GM18868 (cell line): ENCODE measurements around the gene EPS8.

Experiments
- ATAC-seq: cut with Tn5 transposase; IDR thresholded peaks from one replicate; pipeline ENCODE4 v1.9.1; 2021; ENCODE audit warnings: mild to moderate bottlenecking, moderate library complexity; ENCODE audit not compliant: unreplicated experiment

Gene EPS8

DNA sequence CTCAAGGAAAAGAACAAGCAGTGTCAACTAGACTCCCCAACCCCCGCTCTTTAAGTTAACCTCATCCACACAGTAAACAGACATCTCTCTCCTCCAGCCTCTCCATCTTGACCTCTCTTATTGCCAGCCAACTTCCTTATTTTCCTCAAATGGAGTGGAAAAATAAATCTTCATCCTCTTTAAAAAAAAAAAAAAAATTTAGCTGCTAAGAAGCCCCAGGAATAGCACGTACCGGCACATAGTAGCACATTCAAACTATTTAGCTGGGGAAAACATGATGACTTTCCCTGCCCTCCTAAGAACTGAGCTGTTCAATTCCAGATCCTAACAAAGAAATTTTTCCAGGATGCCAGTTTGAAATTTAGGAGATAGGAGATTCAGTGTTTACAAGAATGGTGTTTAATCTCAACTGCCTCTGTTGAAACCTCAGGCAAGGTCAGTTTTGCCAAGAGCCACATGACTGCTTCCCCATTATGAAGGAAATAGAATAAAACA is 90.8 kb downstream of the EPS8 start:
- no peak for ATAC-seq

DNA sequence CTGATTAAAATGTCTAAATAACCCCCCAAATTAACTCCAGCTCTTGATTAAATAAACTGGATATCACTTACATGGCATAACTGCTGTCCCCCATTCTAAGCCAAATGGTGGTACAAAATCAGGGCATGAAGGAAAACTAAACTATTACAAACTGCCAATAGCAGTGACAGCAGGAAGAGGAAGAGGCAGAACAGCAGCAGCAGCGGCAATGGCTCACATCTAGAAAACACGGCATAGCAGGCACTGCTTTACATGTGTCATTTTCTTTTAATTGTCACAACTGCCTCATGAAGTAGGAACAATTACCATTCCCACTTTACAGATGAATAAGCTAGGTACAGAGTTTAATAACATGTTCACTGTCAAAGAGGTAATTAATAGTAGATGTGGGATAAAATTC is 92.0 kb downstream of the EPS8 start:
- no peak for ATAC-seq

DNA sequence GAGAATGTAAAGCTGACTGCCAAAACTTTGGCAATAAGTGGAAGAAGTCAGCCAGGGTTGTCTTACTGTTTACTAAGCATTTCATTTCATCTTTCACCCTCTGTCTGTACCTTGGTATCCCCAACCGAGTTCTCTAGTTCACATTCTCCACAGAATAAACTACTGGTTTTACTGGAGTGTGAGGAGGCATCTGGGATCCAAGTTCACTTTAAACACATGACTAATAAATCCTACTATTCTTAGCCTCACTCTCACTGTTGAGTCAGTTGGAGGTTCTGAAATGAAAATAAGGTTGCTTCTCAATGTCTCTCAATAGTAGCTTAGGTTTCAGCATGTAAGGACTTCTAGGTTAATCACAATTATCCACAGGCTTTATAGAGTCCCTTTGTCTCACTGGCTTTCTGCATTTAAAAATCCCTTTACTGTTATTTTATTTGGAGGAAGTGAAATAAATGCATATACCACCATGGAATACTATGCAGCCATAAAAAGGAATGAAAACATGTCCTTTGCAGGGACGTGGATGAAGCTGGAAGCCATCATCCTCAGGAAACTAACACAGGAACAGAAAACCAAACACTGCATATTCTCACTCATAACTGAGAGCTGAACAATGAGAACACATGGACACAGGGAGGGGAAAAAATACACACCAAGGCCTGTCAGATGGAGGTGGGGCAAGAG is 95.8 kb downstream of the EPS8 start:
- ATAC-seq, result no peak

DNA sequence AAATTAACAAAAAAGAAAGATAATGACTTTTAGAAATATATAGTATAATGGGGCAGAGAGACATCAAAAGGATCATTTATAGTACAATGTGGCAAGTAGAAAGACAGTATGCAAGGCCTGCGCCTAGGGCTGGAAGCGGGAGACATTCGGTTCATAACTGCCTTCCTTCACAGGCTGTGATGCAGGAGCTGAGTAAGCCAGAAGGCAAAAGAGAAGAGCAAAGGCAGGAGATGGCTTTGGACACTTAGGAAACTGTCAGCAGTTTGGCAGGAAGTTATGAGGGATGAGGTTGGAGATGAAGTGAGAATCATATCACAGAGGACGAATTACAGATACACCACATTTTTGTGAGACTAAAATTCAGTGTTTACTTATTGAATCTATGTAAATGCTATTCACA is 97.8 kb downstream of the EPS8 start:
- no peak for ATAC-seq

DNA sequence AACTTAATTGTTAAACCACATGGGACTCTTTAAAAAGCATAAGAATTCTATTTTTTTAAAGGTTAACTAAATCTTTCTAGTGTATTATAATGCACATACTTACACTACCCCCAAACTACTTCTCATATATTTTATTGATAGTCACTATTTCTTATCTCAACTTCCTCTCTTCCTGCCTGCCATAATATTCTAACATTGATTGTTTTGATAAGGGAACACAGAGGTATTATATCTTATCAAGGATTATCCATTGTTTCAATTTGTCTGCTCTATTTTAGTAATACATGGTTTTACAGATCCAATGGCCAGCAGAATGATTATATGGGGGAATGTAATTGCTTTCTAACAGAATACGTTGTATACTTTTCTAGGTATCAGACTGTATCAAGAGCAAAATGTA is 98.9 kb downstream of the EPS8 start:
- ATAC-seq, result no peak

DNA sequence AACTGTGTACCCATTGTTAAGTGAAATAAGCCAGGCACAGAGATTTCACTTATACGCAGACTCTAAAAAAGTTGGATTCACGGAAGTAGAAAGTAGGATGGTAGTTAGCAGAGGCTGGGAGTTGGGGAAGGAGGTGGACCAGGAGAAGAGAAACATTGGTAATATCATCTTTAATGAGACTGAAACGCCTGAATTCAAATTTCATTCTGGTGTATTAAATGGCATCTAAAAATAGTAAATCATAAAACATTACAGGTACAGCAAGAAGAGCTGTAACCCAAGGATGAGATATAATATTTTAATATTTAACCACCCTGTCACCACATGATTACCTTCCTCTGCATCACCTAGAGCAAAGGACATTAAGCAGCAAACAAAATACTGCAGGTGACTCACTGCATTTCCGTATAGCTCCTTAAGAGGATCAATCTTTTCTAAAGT is 99.4 kb downstream of the EPS8 start:
- no peak for ATAC-seq

DNA sequence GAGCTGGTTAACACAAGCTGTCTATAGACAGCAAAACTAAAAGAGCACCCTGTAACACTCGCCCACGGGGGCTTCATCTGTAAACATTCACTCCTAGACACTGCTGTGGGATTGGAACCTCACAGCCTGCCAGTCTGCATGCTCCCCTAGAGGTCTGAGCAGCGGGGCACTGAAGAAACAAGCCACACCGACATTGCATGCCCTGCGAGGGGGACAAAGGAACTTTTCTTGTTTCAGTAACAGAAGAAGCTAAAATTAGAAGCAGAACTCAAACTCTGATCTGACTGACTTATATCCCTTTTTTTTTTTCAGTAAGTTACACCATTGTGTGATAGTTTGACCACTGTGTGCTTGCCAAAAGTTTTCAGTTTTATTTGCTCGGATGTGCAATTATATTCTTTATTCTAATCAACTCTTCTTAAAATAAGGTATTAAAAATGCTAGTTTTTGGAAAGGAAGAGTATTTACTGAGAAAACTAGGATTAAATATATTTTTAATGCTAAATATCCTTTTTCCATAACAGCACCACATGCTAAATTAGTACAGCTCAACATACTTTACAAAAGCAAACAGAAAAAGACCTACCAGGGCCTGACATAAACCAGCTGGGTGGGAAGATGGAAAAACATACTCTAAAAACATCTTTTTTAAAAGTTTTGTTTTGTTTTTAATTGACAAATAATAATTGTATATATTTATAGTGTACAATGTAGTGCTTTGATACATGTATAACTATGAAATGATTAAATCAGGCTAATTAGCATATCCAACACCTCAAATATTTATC is 100.2 kb downstream of the EPS8 start:
- ATAC-seq, result peak; percentile 49

DNA sequence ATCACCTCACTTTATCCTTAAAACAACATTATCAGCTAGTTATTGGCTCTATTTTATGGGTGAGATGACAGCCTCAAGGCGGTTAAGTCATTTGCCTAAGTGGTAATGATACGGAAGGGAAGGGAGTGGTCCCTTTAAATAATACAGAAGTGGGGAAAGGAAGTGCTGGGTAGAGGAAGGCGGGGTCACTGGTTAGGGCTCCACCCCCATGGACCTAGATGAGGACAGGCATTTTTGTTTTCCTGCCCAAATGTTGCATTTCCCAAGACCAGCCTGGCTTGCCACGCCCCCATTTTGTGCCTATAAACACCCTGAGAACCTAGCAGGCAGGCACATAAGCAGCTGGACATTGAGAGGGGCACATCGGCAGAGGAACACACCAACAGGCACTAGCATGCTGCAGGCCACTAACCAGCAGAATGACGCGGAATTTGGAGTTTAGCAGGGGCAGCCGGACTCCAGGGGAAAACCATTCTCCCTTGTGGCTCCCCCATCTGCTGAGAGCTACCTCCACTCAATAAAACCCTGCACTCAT is 100.9 kb downstream of the EPS8 start:
- no peak for ATAC-seq

DNA sequence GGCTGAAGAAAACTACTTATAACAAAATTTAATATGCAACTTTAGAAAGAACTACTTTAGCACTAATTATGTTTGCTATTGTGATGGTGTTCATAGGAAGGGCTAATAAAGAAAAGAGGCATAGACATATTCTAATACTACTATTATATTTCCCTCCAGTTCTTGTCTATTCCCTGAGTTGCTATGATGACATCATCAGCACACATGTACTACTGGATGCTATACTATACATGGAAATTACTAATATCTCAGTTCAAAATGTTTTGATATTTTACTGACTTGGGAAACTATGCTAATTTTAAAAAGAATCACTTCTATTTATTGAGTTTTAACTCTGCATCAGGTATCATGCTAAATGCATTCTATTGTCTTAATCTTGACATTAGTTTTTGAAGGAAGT is 101.6 kb downstream of the EPS8 start:
- ATAC-seq, result no peak

DNA sequence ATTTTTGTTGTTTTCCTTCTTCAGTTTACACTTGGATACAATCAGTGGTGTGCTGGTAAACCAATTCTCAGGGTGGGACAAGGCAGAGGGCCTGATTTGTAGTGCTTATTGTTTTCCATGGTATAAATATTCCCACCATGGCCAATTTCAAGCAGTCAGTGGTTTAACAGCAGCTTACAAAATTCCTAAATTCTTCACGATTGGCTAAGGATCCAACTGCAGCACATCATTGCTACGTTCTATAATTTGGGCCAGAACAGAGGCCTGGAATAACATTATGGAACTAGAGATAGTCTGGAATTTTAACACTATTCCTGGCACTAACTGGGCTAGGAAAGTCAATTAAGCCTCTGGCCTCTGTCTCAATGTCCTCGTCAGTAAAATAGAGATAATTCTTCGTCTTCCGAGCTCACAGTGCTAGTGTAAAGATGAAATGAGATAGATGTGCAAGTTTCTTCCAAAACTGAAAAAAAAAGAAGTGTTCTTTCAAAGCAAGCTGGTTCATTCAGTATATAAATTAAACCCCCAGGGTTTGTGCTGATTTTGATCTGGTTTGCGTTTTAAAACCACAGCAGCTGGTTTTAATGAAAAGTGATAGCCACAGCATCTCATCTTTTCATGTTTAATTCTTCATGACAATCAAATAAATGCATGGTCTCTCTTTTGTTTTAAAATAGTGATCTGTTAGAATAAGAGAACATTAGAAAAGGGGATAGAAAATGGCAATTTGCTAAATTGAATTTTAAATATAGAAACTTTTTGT is 104.1 kb downstream of the EPS8 start:
- no peak for ATAC-seq

DNA sequence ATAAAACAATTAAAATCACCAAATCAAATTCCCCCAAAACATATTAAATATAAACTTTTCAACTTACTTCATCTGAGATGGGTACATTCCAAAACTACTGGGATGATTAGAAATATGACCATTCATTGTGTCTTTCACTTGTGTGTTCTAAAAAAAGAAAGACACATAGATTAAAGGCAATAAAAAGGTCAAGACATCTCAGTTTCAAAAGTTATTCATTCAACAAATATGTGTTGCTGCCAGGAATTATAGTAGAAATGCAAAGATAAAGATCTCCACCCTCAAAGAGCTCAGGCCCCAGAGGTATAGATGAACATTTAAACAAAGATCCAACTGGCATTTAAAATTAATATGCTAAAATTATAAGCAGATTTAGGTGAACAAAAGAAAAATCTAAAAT is 106.4 kb downstream of the EPS8 start:
- no peak for ATAC-seq

DNA sequence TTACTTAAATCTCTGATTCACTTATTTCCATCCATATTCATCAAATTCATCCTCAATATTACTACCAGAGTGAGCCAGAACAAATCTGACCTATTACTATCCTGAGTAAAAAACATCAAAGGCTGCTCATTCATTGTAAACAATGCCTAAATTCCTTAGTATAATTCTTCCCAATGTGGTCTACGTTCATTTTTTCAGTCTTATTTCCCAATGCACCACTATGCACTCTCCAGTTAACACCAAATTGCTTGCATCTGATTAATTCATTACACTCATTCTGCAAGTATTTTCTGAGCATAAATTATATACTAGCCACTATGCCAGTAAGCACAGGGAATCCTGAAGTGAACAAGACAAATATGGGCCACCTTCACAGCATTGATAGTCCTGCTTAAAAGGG is 110.0 kb downstream of the EPS8 start:
- ATAC-seq, result no peak

DNA sequence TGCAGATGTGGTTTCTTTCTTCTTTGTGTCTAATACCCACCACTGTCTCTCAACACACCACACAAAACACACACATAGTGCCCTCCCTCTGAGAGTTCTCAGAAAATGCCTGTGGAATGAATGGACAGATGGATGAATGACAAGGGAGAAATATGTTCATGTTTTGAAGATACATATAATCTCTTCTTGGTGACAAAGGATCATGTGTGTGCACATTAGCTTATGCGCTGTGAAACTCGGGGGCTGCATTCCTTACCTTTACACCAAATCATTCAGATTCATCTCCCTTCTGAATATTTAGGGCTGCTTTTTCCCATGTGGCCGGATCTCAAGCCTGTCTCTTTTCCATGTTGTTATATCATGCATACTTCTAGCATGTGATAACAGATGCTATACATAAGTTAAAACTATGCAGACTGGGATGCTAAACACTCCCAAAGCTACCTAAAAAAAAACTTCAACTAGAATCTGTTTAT is 111.4 kb downstream of the EPS8 start:
- ATAC-seq, result no peak

DNA sequence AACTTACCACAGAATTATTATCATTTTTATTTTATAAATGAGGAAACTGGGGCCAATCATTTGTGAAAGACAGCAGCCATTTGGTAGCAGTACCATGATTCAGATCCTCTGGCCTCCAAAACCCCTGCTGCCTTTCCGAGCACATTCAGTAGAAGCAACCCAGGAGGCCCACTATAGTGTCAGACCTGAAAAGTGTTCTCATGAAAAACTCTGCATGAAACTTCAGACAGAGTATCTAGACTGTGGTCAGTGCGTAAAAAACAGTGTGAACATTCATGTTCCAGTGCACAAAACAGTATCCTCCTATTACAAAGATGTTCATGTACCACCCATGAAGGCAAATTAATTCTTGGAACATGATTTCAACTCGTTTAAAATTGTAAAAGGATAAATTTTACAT is 112.0 kb downstream of the EPS8 start:
- no peak for ATAC-seq

DNA sequence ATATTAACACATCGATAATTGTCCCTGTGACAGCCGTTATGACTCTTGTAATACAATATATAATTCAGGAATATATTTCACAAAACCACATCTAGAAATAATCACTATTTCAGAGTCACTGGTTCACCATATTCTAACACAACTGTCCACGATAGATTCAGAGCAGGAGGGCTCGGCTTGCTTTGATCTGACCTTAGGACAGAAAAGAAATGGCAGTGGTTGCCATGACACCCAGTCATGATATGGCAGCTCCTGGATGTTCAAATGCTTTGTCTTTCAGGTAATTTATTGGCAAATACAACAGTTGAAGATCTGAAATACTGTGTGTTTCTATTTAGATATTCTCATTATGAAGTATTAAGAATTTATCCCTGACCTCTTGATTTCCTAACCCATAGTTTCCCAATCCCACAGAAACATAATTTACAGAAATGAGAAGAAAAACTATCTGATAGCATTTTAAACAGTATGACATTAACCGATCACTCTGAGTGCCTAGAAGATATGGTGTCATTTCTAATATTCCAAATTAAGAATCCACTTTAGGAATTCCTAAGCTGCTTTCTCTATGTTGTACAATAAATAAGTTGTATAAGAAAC is 116.4 kb downstream of the EPS8 start:
- no peak for ATAC-seq

DNA sequence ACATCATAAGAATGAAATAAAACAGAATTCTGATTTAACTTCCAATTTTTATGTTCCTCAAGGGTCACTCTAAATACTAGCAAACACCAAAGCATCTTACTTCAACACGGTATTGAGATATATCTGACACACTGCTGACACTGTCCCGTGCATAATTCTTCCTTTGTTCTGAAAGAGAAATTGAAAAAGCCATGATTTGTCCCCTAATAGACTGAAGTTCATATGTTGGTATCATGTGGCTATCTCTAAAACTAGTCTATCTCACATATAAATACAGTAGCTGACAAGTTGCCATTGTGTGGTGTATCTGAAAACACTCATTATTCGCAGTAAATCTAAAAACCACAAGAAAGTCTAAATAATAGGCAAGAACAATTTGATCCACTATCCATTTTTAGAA is 118.4 kb downstream of the EPS8 start:
- ATAC-seq, result no peak

DNA sequence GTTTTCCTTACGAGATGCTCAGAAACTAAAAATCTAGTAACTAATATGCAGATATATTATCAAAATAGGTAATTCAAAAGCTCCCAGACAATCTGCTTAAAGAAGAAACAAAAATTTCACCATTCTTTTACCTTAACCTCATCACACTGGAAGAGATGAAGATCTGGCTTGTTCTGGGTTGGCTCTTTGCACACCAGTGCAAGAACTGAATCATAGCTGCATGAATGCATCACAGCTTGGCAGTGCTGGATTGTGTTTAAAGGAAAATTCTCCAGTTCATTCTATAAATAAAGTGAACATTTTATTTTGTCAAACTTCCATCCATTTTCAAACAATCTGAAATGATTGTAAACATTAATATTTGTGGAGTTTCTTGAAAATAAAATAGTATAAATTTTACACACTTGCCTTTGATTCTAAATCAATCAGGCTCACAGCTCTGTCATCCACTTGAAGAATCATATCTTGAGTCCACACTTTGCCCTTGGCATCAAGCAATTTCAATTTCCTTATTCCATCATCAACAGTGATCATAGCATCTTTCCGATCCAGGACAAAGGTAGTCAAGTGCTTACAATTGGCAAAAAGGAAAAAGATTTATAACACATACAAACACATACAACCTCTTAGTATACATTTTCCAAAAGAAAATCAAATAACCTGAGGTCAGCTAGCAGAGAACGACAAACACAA is 119.8 kb downstream of the EPS8 start:
- ATAC-seq, result no peak

DNA sequence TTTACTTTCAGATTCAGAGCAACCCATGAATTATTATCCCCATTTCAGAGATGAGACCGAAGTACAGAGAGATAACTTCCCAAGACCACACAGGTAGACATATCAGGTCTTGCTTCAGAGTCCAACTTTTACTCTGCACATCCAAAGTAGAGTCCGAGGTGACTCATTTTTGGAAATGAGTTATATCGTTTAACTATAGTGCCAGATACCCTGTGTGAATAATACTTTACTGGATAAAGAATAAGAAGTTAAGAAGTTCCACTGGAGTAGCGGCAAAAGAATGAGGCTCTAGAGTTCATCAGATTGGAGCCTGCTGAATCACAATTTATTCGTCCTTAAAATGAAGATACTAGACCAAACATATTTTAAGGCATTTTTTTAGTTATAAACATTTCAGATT is 124.7 kb downstream of the EPS8 start:
- no peak for ATAC-seq

DNA sequence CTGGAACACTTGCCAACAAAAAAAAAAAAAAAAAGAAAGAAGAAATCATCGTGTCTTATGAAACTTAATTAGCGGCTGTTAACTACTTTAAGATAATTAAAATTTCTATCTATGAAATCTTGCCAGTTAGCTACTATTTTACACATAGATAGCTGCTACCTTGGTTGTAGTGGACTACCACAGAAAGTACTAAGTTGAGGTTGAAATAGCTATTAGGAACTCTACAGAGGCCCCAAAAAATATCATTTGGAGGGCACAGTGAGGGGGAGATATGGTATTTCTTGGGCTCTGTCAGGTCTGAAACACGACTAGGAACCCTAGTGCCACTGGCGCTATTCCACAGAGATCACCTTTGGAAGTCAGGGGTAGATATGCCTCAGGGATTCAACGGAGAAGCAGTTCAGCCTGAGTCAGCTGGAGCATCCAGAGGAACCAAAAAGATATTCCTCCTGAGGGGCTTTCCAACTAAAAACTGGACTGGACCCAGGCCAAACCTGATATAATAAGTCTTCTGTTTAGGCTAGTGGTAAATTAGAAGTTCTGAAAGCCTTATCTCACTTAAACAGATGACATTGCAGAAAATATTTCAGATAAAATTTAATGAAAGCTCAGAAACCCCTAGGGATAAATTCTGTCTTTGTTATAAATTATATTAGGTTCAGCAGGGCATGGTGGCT is 126.1 kb downstream of the EPS8 start:
- ATAC-seq, result no peak
